Small intestine (tissue), 7 donors: ENCODE measurements around the gene CDC6. TPM values are rescaled to one million over a fixed set of nuclear protein-coding genes. Genes with fewer than 3 reads are reported as not detected.

Source experiments
- DNase-seq, 2 donors: peaks; one replicate each; pipeline versions ENCODE4 v3.0.0 to v3.0.0-alpha.2; 2013
- FAIRE-seq: peaks from 2 replicates; lab custom pipeline; 2012; peaks lifted over from hg19 to GRCh38; lab: Jason Lieb, UNC
- H3K27ac ChIP-seq, 3 donors: one replicate each; pipeline ENCODE4 v1.5.1; 2013; ENCODE audit warnings: low read length in 2 of 3, mild to moderate bottlenecking in 2 of 3, control low read depth in 1 of 3, inconsistent platforms in 1 of 3, low read depth in 1 of 3, moderate library complexity in 1 of 3
- H3K27me3 ChIP-seq, 3 donors: one replicate each; pipeline ENCODE4 v1.6.1; 2013; ENCODE audit warnings: low read length in 3 of 3, inconsistent platforms in 1 of 3; ENCODE audit not compliant: control insufficient read depth in 3 of 3, insufficient read depth in 3 of 3
- H3K36me3 ChIP-seq, 3 donors: one replicate each; pipeline ENCODE4 v1.6.1; 2013; ENCODE audit warnings: low read length in 3 of 3, inconsistent platforms in 1 of 3, low read depth in 1 of 3, mild to moderate bottlenecking in 1 of 3, moderate library complexity in 1 of 3; ENCODE audit not compliant: control insufficient read depth in 3 of 3, insufficient read depth in 2 of 3
- H3K4me1 ChIP-seq, 3 donors: one replicate each; pipeline ENCODE4 v1.6.1; 2013; ENCODE audit warnings: low read length in 2 of 3, inconsistent platforms in 1 of 3, low read depth in 1 of 3, mild to moderate bottlenecking in 1 of 3, moderate library complexity in 1 of 3; ENCODE audit not compliant: control insufficient read depth in 3 of 3, insufficient read depth in 2 of 3
- H3K4me3 ChIP-seq, 3 donors: one replicate each; pipeline ENCODE4 v1.5.1; 2013; ENCODE audit warnings: low read length in 3 of 3, control low read depth in 1 of 3, inconsistent platforms in 1 of 3, low read depth in 1 of 3, mild to moderate bottlenecking in 1 of 3, moderate library complexity in 1 of 3
- H3K9me3 ChIP-seq, 2 donors: one replicate each; pipeline ENCODE4 v1.6.1; 2013; ENCODE audit warnings: low read depth in 1 of 2, low read length in 1 of 2; ENCODE audit not compliant: control insufficient read depth in 2 of 2, insufficient read depth in 1 of 2
- WGBS, 3 donors: extraction: QIAGEN DNeasy Blood & Tissue Kit; methylation state at CpG; one replicate each; pipeline ENCODE4 v1.1.7; 2013; 5-methylcytosine and 5-hydroxymethylcytosine counted together
- polyA plus RNA-seq, 4 donors: library from polyadenylated mRNA; stranded (reverse) in 3 of 4; unstranded in 1 of 4; fragments of 200-250 nt in 3 of 4; fragments of 120-200 nt in 1 of 4; gene quantifications; one replicate each; pipeline versions ENCODE4 v1.2.1 to v1.2.3, GENCODE V29; 2013
- donor health status: healthy with polysubstance abuse.
- donor health status: control.
- donor health status: control.
- donor health status: Bipolar disorder and iron deficiency.
- donor health status: healthy.

The CDC6 gene
- polyA plus RNA-seq, 4 donors, result 2.5 to 11.5 (median 7.3) TPM

- FAIRE-seq (no peak), DNase-seq (peak; percentile 96 to 99)
- Histone ChIP-seq H3K4me1 (peaks cover 0 to 75% (median 35%) of the 10 kb centered on the region in 3 donors), H3K9me3 (no peaks in the 10 kb centered on the region), H3K27ac (peak overlapping the region; percentile 93 to 99 (median 98)), H3K27me3 (no peaks in the 10 kb centered on the region), H3K4me3 (peak overlapping the region; percentile 17 to 78 (median 72)), H3K36me3 (peaks cover 0 to 53% (median under 1%) of the 10 kb centered on the region in 3 donors)
- 1 to 4% (median 3%) methylated on average over 41 to 45 of the region's 45 CpGs for WGBS, 3 donors
Observed at GRCh38 chr17:40345161-40345993, 57.7 kb downstream of the CDC6 start.

DNA sequence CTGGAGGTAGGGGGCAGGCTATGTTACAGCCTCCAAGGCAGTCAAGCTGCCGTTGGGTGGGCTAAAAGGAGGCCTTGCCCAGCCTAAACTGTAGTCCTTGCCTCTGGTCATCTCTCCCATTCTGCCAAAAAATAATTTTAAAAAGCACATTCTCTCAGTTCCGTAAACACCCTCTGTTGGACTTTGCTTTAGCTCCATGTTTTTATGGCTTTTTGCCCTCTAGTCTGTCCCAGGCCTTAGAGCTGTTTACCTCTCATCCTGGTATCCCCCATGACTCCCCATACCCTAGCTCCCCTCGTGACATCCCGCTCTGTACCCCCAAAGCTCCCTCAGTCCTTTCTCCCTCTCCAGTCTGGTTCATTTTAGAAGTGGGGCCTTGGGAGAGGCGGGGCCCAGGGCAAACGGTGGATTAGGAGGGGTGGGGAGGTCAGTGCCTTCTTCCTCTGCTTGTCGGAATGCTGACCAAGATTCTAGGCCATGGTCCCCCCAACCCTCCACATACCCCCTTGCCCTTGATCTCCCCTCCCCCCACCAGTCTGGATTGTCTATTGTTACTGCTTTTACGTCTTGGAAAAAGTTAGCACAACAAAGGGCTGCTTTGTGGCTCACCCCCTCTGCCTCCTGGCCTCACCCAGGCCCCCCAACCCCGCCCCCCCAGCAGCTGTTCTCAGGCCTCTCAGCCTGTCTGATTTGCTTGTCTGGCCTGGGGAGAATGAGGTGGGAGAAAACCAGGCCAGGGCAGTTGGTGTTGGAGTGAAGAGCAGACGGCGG lies 58.5 kb downstream of the CDC6 start:
- H3K4me3 ChIP-seq, result peak overlapping the region in 2 of 3 donors; percentile 72 to 78
- no peaks in the 10 kb centered on the region for H3K9me3 ChIP-seq
- no peak for FAIRE-seq
- no peaks in the 10 kb centered on the region for H3K27me3 ChIP-seq
- no peak for DNase-seq
- H3K36me3 ChIP-seq, result peaks cover 3 to 61% (median 5%) of the 10 kb centered on the region in 3 donors
- WGBS, 3 donors, result 11 to 33% (median 30%) methylated on average over 11 of the region's 11 CpGs
- peaks cover 0 to 71% (median 30%) of the 10 kb centered on the region in 3 donors for H3K4me1 ChIP-seq
- H3K27ac ChIP-seq, result peak overlapping the region; percentile 90 to 99 (median 93)

GRCh38 chr17:40346765-40347158 lies 59.1 kb downstream of the CDC6 start:
- FAIRE-seq, result no peak
- DNase-seq, result no peak
- Histone ChIP-seq H3K4me1 (peaks cover 0 to 77% (median 30%) of the 10 kb centered on the region in 3 donors), H3K27me3 (no peaks in the 10 kb centered on the region), H3K27ac (peak overlapping the region; percentile 90 to 99 (median 93)), H3K4me3 (peak overlapping the region in 2 of 3 donors; percentile 72 to 78), H3K9me3 (no peaks in the 10 kb centered on the region), H3K36me3 (peaks cover 3 to 67% (median 5%) of the 10 kb centered on the region in 3 donors)
- 0 to 38% (median 25%) methylated on average over 1 of the region's 1 CpG for WGBS, 3 donors

GRCh38 chr17:40347319-40348135 lies 59.8 kb downstream of the CDC6 start:
- H3K4me3 ChIP-seq, result peak overlapping the region in 2 of 3 donors; percentile 9 to 78
- 33 to 48% (median 46%) methylated on average over 8 to 9 of the region's 9 CpGs for WGBS, 3 donors

DNA sequence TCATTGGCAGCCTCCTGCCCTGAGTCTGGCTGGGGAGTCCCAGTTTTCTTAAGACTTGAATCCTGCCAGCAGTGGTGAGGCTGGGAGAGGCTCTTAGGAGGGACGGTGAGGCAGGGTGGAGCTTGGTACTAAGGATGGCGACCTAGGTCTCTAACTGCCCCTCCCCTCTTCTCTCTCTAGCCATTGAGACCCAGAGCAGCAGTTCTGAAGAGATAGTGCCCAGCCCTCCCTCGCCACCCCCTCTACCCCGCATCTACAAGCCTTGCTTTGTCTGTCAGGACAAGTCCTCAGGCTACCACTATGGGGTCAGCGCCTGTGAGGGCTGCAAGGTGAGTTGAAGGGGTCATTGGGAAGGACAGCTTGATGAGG lies 60.4 kb downstream of the CDC6 start:
- no peak for FAIRE-seq
- Histone ChIP-seq H3K4me3 (peak overlapping the region in 1 of 3 donors; percentile 8), H3K36me3 (peaks cover 3 to 80% (median 15%) of the 10 kb centered on the region in 3 donors), H3K9me3 (no peaks in the 10 kb centered on the region), H3K27ac (peak overlapping the region in 2 of 3 donors; percentile 35 to 62), H3K4me1 (peaks cover 7 to 89% (median 30%) of the 10 kb centered on the region in 3 donors), H3K27me3 (no peaks in the 10 kb centered on the region)
- DNase-seq, result no peak
- WGBS, 3 donors, result 43 to 56% (median 51%) methylated on average over 4 to 5 of the region's 5 CpGs

More at GRCh38 chr17:40347319-40348135, 59.8 kb downstream of the CDC6 start:
- H3K9me3 ChIP-seq, result no peaks in the 10 kb centered on the region
- FAIRE-seq (no peak), DNase-seq (no peak)
- peaks cover 3 to 74% (median 9%) of the 10 kb centered on the region in 3 donors for H3K36me3 ChIP-seq
- peaks cover 5 to 85% (median 30%) of the 10 kb centered on the region in 3 donors for H3K4me1 ChIP-seq
- no peaks in the 10 kb centered on the region for H3K27me3 ChIP-seq
- H3K27ac ChIP-seq, result peak overlapping the region in 2 of 3 donors; percentile 93 to 99

GRCh38 chr17:40348562-40349476 lies 61.1 kb downstream of the CDC6 start:
- Histone ChIP-seq H3K27ac (peak overlapping the region; percentile 6 to 62 (median 47)), H3K4me3 (peak overlapping the region in 1 of 3 donors; percentile 8)

DNA sequence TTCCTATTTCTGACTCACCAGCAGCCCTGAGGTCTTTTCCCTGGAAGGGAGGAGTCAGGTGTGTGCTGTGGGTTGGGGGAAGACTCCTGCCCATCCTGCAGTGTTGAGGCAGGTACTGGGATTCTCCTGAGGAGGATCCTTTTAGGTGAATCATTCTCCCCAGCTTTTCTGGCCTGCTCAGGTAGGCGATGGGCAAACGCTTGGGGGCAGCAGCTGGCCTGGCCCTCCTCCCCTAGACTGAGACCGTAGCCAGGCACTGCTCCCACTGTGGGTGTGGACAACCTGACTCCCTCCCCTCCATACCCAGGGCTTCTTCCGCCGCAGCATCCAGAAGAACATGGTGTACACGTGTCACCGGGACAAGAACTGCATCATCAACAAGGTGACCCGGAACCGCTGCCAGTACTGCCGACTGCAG lies 61.8 kb downstream of the CDC6 start:
- H3K4me3 ChIP-seq, result no peak overlapping the region
- H3K27me3 ChIP-seq, result no peaks in the 10 kb centered on the region
- H3K9me3 ChIP-seq, result no peaks in the 10 kb centered on the region
- no peak for FAIRE-seq
- no peak for DNase-seq
- peaks cover 7 to 80% (median 30%) of the 10 kb centered on the region in 3 donors for H3K4me1 ChIP-seq
- peak overlapping the region in 2 of 3 donors; percentile 18 to 62 for H3K27ac ChIP-seq
- WGBS, 3 donors, result 65 to 83% (median 71%) methylated on average over 9 to 10 of the region's 10 CpGs
- peaks cover 3 to 88% (median 20%) of the 10 kb centered on the region in 3 donors for H3K36me3 ChIP-seq

More at GRCh38 chr17:40348562-40349476, 61.1 kb downstream of the CDC6 start:
- FAIRE-seq (no peak), DNase-seq (no peak)
- H3K27me3 ChIP-seq, result no peaks in the 10 kb centered on the region
- H3K36me3 ChIP-seq, result peaks cover 3 to 85% (median 17%) of the 10 kb centered on the region in 3 donors
- WGBS, 3 donors, result 41 to 53% (median 41%) methylated on average over 17 of the region's 17 CpGs
- peaks cover 7 to 86% (median 30%) of the 10 kb centered on the region in 3 donors for H3K4me1 ChIP-seq
- no peaks in the 10 kb centered on the region for H3K9me3 ChIP-seq
